Gastroesophageal sphincter (tissue), 3 donors: ENCODE data around the gene BSPRY.

ENCODE experiments used
- EP300 ChIP-seq: sonication (generic); formaldehyde crosslinking; IDR thresholded peaks from one replicate; pipeline ENCODE4 v1.6.1; 2017; ENCODE audit warnings: antibody characterized with exemption, mild to moderate bottlenecking
- POLR2A ChIP-seq, 2 donors: fragments of 450-650 bp; IDR thresholded peaks; one replicate each; pipeline ENCODE4 v1.6.1; 2017; ENCODE audit warnings: antibody characterized with exemption in 2 of 2, mild to moderate bottlenecking in 2 of 2, moderate library complexity in 1 of 2
- POLR2AphosphoS5 ChIP-seq: sonication (generic); formaldehyde crosslinking; IDR thresholded peaks from one replicate; pipeline ENCODE4 v1.6.1; 2017; ENCODE audit warnings: antibody characterized with exemption
- TF ChIP-seq, protein P1 (sequence below), 4 experiments: fragments of 200-600 bp in 2 of 4; fragments of 450-650 bp in 2 of 4; sonication (generic) in 1 of 4; IDR thresholded peaks; one replicate each; pipeline ENCODE4 v1.5.1; 2017 to 2019; ENCODE audit warnings: antibody characterized with exemption in 4 of 4, mild to moderate bottlenecking in 2 of 4, moderate library complexity in 2 of 4

DNA sequence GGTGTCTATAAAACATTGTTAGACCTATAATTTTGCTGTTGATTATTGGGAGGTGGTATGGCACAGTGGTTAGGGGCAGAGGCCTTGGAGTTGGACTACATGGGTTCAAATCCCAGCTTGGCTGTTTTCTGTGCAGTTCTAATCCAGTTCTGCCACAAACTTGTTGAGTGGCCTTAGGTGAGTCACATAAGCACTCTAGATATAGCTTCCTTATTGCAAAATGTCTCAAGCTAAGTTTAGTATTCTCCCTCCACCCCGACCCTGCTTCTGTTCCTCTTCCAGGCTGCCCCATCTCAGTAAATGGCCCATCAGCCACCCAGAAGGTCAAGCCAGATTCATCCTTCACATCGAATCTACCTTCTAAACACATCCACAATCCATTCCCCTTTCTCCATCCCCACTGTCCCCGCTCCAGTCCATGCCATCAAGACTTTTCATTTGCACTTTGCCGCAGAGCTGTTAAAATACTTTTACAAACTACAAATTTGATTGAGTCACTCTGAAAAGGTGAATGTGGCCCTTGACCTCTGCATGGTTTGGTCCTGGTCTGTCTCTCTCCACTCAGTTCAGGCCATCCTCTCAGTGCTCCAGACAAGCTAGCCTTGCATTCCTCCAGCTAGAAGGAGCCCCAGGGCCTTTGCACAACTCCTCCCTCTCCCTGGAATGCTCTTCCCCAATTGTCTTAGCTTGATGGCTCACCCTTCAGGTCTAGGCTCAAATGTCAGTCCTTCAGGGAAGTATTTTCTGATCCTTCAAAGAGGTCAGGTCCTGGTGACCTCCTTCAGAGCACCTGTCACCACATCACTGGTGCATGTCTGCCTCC, 37.4 kb downstream of the BSPRY start:
- TF ChIP-seq, protein P1, sequence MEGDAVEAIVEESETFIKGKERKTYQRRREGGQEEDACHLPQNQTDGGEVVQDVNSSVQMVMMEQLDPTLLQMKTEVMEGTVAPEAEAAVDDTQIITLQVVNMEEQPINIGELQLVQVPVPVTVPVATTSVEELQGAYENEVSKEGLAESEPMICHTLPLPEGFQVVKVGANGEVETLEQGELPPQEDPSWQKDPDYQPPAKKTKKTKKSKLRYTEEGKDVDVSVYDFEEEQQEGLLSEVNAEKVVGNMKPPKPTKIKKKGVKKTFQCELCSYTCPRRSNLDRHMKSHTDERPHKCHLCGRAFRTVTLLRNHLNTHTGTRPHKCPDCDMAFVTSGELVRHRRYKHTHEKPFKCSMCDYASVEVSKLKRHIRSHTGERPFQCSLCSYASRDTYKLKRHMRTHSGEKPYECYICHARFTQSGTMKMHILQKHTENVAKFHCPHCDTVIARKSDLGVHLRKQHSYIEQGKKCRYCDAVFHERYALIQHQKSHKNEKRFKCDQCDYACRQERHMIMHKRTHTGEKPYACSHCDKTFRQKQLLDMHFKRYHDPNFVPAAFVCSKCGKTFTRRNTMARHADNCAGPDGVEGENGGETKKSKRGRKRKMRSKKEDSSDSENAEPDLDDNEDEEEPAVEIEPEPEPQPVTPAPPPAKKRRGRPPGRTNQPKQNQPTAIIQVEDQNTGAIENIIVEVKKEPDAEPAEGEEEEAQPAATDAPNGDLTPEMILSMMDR (IDR thresholded peaks at IDR 0.05): no peak
- TF ChIP-seq POLR2A (IDR thresholded peaks at IDR 0.05) (no peak), POLR2AphosphoS5 (no peak), EP300 (no peak)
